ENCODE results near the gene POLR2L. TPM values are rescaled to one million over a fixed set of nuclear protein-coding genes. Genes with fewer than 3 reads are reported as not detected.

POLR2L gene
- polyA plus RNA-seq, 1 of the 3 experiments (the other 2 are of a cell fraction) = 540 TPM

DNA sequence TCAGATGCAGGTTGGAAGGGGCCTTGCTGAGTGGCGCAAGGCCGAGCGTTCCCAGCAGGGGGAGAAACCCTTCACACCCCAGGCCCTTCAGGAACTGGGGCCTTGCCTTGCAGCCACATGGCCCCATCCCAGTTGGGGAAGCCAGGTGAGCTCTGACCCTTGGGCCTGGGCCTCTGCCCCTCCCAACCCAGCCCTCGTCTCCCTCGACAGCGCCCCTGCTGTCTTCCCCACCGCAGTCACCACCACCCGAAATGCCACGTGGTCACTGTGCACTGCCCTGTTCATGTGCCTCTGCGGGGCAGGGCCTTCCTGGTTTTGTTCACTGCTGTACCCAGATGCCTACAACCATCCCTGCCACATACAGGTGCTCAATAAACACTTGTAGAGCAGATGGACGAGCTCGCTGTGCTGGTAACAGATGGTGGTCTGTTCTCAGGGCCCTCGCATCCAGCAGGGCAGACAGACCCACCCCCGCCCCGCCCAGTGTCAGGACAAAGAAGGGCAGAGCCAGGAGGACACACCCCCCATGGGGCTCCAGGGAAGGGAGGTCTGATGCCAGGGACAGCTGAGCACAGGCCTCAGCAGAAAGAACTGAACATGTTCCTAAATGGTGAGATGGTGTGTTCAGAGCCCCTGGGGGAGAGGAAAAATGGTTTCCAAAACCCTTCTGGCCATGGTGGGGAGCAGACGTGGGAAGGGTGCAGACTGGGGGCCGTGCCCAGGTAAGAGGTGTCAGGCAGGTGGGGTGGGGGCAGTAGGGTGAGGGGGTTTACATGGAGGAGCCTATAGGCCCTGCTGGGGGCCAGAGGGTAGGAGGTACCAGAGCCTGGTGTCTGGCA is 3.7 kb downstream of the POLR2L start:
- peak overlapping the region; percentile 6 to 8; a peak in 1 of 4 replicates for H3K27ac ChIP-seq (ENCODE audit: low read depth in 2 of 2, low read length in 1 of 2)
- H3K27me3 ChIP-seq (ENCODE audit: insufficient read depth) = no peaks in the 10 kb centered on the region
- WGBS (ENCODE audit: low lambda C conversion rate) = 68% methylated on average over 14 of the region's 17 CpGs
- peaks cover 3 to 32% of the 10 kb centered on the region in 2 experiments; a peak in 2 of 4 replicates for H3K4me1 ChIP-seq (ENCODE audit: control insufficient read depth in 1 of 2, insufficient read depth in 2 of 2, low read depth in 1 of 2, low read length in 1 of 2)
- ChIA-PET POLR2A (interaction anchor here (2.0 kb wide), 1 partner anchor 19 kb away, joined by 7 read pairs; the partner anchor contains the start of gene PNPLA2), CTCF (interaction anchor here (0.6 to 3.8 kb wide), 4 partner anchors 9 to 213 kb away, joined by 3 to 21 read pairs (median 4); no protein-coding TSS in a partner anchor)
- H3F3A ChIP-seq (replicated peaks; ENCODE audit: insufficient read depth) = peaks cover 51% of the 10 kb centered on the region
- TF ChIP-seq, protein P1, sequence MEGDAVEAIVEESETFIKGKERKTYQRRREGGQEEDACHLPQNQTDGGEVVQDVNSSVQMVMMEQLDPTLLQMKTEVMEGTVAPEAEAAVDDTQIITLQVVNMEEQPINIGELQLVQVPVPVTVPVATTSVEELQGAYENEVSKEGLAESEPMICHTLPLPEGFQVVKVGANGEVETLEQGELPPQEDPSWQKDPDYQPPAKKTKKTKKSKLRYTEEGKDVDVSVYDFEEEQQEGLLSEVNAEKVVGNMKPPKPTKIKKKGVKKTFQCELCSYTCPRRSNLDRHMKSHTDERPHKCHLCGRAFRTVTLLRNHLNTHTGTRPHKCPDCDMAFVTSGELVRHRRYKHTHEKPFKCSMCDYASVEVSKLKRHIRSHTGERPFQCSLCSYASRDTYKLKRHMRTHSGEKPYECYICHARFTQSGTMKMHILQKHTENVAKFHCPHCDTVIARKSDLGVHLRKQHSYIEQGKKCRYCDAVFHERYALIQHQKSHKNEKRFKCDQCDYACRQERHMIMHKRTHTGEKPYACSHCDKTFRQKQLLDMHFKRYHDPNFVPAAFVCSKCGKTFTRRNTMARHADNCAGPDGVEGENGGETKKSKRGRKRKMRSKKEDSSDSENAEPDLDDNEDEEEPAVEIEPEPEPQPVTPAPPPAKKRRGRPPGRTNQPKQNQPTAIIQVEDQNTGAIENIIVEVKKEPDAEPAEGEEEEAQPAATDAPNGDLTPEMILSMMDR (IDR thresholded peaks at IDR 0.05) = peak; percentile 38
- TF ChIP-seq, protein P2, sequence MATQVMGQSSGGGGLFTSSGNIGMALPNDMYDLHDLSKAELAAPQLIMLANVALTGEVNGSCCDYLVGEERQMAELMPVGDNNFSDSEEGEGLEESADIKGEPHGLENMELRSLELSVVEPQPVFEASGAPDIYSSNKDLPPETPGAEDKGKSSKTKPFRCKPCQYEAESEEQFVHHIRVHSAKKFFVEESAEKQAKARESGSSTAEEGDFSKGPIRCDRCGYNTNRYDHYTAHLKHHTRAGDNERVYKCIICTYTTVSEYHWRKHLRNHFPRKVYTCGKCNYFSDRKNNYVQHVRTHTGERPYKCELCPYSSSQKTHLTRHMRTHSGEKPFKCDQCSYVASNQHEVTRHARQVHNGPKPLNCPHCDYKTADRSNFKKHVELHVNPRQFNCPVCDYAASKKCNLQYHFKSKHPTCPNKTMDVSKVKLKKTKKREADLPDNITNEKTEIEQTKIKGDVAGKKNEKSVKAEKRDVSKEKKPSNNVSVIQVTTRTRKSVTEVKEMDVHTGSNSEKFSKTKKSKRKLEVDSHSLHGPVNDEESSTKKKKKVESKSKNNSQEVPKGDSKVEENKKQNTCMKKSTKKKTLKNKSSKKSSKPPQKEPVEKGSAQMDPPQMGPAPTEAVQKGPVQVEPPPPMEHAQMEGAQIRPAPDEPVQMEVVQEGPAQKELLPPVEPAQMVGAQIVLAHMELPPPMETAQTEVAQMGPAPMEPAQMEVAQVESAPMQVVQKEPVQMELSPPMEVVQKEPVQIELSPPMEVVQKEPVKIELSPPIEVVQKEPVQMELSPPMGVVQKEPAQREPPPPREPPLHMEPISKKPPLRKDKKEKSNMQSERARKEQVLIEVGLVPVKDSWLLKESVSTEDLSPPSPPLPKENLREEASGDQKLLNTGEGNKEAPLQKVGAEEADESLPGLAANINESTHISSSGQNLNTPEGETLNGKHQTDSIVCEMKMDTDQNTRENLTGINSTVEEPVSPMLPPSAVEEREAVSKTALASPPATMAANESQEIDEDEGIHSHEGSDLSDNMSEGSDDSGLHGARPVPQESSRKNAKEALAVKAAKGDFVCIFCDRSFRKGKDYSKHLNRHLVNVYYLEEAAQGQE (IDR thresholded peaks at IDR 0.05; ENCODE audit: low read depth, low read length) = no peak
- TF ChIP-seq, protein P3, sequence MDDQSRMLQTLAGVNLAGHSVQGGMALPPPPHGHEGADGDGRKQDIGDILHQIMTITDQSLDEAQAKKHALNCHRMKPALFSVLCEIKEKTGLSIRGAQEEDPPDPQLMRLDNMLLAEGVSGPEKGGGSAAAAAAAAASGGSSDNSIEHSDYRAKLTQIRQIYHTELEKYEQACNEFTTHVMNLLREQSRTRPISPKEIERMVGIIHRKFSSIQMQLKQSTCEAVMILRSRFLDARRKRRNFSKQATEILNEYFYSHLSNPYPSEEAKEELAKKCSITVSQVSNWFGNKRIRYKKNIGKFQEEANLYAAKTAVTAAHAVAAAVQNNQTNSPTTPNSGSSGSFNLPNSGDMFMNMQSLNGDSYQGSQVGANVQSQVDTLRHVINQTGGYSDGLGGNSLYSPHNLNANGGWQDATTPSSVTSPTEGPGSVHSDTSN (IDR thresholded peaks at IDR 0.05) = 0 out of 2 replicates have a peak, but pooled peaks have one; percentile 6
- TF ChIP-seq FOSL2 (IDR thresholded peaks at IDR 0.05; ENCODE audit: borderline replicate concordance, low read depth) (no peak), YY1 (IDR thresholded peaks at IDR 0.05; ENCODE audit: low read depth) (no peak), POLR2AphosphoS5 (IDR thresholded peaks at IDR 0.05; ENCODE audit: low read depth, low read length) (peak; percentile 72)
- H3K9me3 ChIP-seq = no peaks in the 10 kb centered on the region
- peaks cover 69% of the 10 kb centered on the region for H4K20me1 ChIP-seq (ENCODE audit: insufficient read depth)
- H3K9ac ChIP-seq = no peak overlapping the region
- peaks cover 84% of the 10 kb centered on the region for H3K79me2 ChIP-seq (ENCODE audit: insufficient read depth)
- H3K9me2 ChIP-seq = no peaks in the 10 kb centered on the region
- no peak for DNase-seq
- H3K4me3 ChIP-seq (ENCODE audit: low read depth in 2 of 2, low read length in 1 of 2) = no peak overlapping the region
- H3K36me3 ChIP-seq (replicated peaks in 1 of 2; ENCODE audit: control insufficient read depth in 1 of 2, insufficient read depth in 2 of 2, low read length in 1 of 2) = peaks cover 24 to 45% of the 10 kb centered on the region in 2 experiments
- no peak overlapping the region for H3K4me2 ChIP-seq
- H2AFZ ChIP-seq (ENCODE audit: low read depth) = no peak overlapping the region

DNA sequence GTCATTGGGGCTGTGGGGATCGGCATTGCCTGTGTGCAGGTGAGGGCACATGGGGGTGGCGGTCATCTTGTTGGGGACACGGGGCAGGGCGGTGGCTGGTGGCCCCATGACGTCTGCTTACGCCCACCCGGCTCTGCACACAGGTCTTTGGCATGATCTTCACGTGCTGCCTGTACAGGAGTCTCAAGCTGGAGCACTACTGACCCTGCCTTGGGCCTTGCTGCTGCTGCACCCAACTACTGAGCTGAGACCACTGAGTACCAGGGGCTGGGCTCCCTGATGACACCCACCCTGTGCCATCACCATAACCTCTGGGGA is 4.4 kb downstream of the POLR2L start:
- POLR2A ChIA-PET = interaction anchor here (0.9 kb wide), 1 partner anchor 19 kb away, joined by 3 read pairs; the partner anchor contains the start of gene PNPLA2
- H3K4me1 ChIP-seq (ENCODE audit: control insufficient read depth in 1 of 2, insufficient read depth in 2 of 2, low read depth in 1 of 2, low read length in 1 of 2) = peaks cover 3 to 28% of the 10 kb centered on the region in 2 experiments; a peak in 2 of 4 replicates
- H3F3A ChIP-seq (replicated peaks; ENCODE audit: insufficient read depth) = peaks cover 50% of the 10 kb centered on the region
- no peak overlapping the region for H3K9ac ChIP-seq
- H3K4me3 ChIP-seq (ENCODE audit: low read depth in 2 of 2, low read length in 1 of 2) = no peak overlapping the region
- H3K9me2 ChIP-seq = no peaks in the 10 kb centered on the region
- H3K27ac ChIP-seq (ENCODE audit: low read depth in 2 of 2, low read length in 1 of 2) = no peak overlapping the region
- no peak for DNase-seq
- peaks cover 69% of the 10 kb centered on the region for H4K20me1 ChIP-seq (ENCODE audit: insufficient read depth)
- TF ChIP-seq SIN3A (IDR thresholded peaks at IDR 0.05; ENCODE audit: borderline replicate concordance, low read depth, low read length) (0 out of 2 replicates have a peak, but pooled peaks have one; percentile 32), TAF1 (IDR thresholded peaks at IDR 0.05; ENCODE audit: borderline replicate concordance, low read depth, low read length) (no peak), RCOR1 (IDR thresholded peaks at IDR 0.05; ENCODE audit: low read length) (no peak), JUND (IDR thresholded peaks at IDR 0.05) (0 out of 2 replicates have a peak, but pooled peaks have one; percentile 6)
- TF ChIP-seq, protein P4, sequence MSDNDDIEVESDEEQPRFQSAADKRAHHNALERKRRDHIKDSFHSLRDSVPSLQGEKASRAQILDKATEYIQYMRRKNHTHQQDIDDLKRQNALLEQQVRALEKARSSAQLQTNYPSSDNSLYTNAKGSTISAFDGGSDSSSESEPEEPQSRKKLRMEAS (IDR thresholded peaks at IDR 0.05; ENCODE audit: low read depth) = no peak
- H3K79me2 ChIP-seq (ENCODE audit: insufficient read depth) = peaks cover 86% of the 10 kb centered on the region
- H3K36me3 ChIP-seq (replicated peaks in 1 of 2; ENCODE audit: control insufficient read depth in 1 of 2, insufficient read depth in 2 of 2, low read length in 1 of 2) = peaks cover 24 to 45% of the 10 kb centered on the region in 2 experiments
- WGBS (ENCODE audit: low lambda C conversion rate) = no CpG with 5 or more reads among the region's 8 CpGs
- CTCF ChIA-PET = interaction anchor here (1.0 to 3.8 kb wide), 2 partner anchors 10 to 18 kb away, joined by 3 to 21 read pairs; no protein-coding TSS in a partner anchor
- H2AFZ ChIP-seq (ENCODE audit: low read depth) = no peak overlapping the region
- H3K27me3 ChIP-seq (ENCODE audit: insufficient read depth) = no peaks in the 10 kb centered on the region
- H3K9me3 ChIP-seq = no peaks in the 10 kb centered on the region
- no peak overlapping the region for H3K4me2 ChIP-seq

Data from SK-N-SH (cell line).